ENCODE data around the gene TPPP2.

DNA sequence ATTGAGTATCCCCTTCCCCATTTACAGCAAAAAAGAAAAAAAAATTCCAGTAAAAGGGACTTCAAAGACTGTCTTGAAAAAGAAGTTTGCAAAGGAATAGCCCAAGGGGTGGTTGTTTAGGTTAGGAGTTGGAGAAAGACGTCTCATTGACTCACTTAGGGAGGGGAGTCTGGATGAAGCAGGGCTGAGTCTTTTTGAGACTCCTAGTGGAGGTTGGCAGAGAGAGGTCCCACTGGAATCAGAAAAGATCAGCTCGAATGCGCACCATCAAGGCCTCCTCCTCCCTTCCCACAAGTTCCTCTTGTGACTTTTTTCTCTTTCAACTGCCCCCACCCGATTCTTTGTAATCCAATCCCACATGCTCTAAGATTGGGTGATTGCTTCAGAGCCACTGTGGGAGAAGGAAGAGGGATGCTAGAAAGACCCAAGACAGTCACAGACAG, 42.0 kb downstream of the TPPP2 start:
- TF ChIP-seq, protein P1, sequence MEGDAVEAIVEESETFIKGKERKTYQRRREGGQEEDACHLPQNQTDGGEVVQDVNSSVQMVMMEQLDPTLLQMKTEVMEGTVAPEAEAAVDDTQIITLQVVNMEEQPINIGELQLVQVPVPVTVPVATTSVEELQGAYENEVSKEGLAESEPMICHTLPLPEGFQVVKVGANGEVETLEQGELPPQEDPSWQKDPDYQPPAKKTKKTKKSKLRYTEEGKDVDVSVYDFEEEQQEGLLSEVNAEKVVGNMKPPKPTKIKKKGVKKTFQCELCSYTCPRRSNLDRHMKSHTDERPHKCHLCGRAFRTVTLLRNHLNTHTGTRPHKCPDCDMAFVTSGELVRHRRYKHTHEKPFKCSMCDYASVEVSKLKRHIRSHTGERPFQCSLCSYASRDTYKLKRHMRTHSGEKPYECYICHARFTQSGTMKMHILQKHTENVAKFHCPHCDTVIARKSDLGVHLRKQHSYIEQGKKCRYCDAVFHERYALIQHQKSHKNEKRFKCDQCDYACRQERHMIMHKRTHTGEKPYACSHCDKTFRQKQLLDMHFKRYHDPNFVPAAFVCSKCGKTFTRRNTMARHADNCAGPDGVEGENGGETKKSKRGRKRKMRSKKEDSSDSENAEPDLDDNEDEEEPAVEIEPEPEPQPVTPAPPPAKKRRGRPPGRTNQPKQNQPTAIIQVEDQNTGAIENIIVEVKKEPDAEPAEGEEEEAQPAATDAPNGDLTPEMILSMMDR (conservative IDR thresholded peaks at IDR 0.05; ENCODE audit: low read depth in 2 of 2) = no peak
- TF ChIP-seq EZH2 (IDR thresholded peaks at IDR 0.05; ENCODE audit: low read depth, unreplicated experiment) (no peak), CREB1 (CRISPR knock-in tag; IDR thresholded peaks at IDR 0.05; ENCODE audit: low read depth) (no peak), POLR2AphosphoS5 (IDR thresholded peaks at IDR 0.05; ENCODE audit: low read depth) (no peak), EZH2phosphoT487 (IDR thresholded peaks at IDR 0.05; ENCODE audit: unreplicated experiment) (no peak), JUNB (IDR thresholded peaks at IDR 0.05; ENCODE audit: unreplicated experiment) (no peak), NANOG (IDR thresholded peaks at IDR 0.05; ENCODE audit: borderline replicate concordance) (no peak)
- TF ChIP-seq, protein P2, sequence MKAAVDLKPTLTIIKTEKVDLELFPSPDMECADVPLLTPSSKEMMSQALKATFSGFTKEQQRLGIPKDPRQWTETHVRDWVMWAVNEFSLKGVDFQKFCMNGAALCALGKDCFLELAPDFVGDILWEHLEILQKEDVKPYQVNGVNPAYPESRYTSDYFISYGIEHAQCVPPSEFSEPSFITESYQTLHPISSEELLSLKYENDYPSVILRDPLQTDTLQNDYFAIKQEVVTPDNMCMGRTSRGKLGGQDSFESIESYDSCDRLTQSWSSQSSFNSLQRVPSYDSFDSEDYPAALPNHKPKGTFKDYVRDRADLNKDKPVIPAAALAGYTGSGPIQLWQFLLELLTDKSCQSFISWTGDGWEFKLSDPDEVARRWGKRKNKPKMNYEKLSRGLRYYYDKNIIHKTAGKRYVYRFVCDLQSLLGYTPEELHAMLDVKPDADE (IDR thresholded peaks at IDR 0.05) = no peak
- TF ChIP-seq, protein P3, sequence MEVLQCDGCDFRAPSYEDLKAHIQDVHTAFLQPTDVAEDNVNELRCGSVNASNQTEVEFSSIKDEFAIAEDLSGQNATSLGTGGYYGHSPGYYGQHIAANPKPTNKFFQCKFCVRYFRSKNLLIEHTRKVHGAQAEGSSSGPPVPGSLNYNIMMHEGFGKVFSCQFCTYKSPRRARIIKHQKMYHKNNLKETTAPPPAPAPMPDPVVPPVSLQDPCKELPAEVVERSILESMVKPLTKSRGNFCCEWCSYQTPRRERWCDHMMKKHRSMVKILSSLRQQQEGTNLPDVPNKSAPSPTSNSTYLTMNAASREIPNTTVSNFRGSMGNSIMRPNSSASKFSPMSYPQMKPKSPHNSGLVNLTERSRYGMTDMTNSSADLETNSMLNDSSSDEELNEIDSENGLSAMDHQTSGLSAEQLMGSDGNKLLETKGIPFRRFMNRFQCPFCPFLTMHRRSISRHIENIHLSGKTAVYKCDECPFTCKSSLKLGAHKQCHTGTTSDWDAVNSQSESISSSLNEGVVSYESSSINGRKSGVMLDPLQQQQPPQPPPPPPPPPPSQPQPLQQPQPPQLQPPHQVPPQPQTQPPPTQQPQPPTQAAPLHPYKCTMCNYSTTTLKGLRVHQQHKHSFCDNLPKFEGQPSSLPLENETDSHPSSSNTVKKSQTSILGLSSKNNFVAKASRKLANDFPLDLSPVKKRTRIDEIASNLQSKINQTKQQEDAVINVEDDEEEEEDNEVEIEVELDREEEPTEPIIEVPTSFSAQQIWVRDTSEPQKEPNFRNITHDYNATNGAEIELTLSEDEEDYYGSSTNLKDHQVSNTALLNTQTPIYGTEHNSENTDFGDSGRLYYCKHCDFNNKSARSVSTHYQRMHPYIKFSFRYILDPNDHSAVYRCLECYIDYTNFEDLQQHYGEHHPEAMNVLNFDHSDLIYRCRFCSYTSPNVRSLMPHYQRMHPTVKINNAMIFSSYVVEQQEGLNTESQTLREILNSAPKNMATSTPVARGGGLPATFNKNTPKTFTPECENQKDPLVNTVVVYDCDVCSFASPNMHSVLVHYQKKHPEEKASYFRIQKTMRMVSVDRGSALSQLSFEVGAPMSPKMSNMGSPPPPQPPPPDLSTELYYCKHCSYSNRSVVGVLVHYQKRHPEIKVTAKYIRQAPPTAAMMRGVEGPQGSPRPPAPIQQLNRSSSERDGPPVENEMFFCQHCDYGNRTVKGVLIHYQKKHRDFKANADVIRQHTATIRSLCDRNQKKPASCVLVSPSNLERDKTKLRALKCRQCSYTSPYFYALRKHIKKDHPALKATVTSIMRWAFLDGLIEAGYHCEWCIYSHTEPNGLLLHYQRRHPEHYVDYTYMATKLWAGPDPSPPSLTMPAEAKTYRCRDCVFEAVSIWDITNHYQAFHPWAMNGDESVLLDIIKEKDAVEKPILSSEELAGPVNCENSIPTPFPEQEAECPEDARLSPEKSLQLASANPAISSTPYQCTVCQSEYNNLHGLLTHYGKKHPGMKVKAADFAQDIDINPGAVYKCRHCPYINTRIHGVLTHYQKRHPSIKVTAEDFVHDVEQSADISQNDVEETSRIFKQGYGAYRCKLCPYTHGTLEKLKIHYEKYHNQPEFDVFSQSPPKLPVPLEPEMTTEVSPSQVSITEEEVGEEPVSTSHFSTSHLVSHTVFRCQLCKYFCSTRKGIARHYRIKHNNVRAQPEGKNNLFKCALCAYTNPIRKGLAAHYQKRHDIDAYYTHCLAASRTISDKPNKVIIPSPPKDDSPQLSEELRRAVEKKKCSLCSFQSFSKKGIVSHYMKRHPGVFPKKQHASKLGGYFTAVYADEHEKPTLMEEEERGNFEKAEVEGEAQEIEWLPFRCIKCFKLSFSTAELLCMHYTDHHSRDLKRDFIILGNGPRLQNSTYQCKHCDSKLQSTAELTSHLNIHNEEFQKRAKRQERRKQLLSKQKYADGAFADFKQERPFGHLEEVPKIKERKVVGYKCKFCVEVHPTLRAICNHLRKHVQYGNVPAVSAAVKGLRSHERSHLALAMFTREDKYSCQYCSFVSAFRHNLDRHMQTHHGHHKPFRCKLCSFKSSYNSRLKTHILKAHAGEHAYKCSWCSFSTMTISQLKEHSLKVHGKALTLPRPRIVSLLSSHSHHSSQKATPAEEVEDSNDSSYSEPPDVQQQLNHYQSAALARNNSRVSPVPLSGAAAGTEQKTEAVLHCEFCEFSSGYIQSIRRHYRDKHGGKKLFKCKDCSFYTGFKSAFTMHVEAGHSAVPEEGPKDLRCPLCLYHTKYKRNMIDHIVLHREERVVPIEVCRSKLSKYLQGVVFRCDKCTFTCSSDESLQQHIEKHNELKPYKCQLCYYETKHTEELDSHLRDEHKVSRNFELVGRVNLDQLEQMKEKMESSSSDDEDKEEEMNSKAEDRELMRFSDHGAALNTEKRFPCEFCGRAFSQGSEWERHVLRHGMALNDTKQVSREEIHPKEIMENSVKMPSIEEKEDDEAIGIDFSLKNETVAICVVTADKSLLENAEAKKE (CRISPR knock-in tag; IDR thresholded peaks at IDR 0.05) = no peak
- TF ChIP-seq, protein P4, sequence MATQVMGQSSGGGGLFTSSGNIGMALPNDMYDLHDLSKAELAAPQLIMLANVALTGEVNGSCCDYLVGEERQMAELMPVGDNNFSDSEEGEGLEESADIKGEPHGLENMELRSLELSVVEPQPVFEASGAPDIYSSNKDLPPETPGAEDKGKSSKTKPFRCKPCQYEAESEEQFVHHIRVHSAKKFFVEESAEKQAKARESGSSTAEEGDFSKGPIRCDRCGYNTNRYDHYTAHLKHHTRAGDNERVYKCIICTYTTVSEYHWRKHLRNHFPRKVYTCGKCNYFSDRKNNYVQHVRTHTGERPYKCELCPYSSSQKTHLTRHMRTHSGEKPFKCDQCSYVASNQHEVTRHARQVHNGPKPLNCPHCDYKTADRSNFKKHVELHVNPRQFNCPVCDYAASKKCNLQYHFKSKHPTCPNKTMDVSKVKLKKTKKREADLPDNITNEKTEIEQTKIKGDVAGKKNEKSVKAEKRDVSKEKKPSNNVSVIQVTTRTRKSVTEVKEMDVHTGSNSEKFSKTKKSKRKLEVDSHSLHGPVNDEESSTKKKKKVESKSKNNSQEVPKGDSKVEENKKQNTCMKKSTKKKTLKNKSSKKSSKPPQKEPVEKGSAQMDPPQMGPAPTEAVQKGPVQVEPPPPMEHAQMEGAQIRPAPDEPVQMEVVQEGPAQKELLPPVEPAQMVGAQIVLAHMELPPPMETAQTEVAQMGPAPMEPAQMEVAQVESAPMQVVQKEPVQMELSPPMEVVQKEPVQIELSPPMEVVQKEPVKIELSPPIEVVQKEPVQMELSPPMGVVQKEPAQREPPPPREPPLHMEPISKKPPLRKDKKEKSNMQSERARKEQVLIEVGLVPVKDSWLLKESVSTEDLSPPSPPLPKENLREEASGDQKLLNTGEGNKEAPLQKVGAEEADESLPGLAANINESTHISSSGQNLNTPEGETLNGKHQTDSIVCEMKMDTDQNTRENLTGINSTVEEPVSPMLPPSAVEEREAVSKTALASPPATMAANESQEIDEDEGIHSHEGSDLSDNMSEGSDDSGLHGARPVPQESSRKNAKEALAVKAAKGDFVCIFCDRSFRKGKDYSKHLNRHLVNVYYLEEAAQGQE (IDR thresholded peaks at IDR 0.05; ENCODE audit: unreplicated experiment) = no peak
